GM12873 (cell line): ENCODE measurements around the gene ZSCAN22.

Experiments
- CTCF ChIP-seq: IDR thresholded peaks from 2 replicates; pipeline ENCODE4 v1.5.1; 2012; ENCODE audit warnings: low read depth, mild to moderate bottlenecking, moderate library complexity, low read length, control low read depth; ENCODE audit not compliant: insufficient read depth; ENCODE audit errors: missing control alignments

ZSCAN22 gene

GRCh38 chr19:58382997-58383603, 56.3 kb downstream of the ZSCAN22 start:
- TF ChIP-seq CTCF, result no peak

- no peak for TF ChIP-seq CTCF
Observed at GRCh38 chr19:58385313-58385890, 58.6 kb downstream of the ZSCAN22 start.

- no peak for TF ChIP-seq CTCF
Observed at GRCh38 chr19:58385891-58386575, 59.2 kb downstream of the ZSCAN22 start.

- TF ChIP-seq CTCF, result no peak
Observed at GRCh38 chr19:58386576-58387337, 60.0 kb downstream of the ZSCAN22 start, which contains the start of gene RPS5. RPS5 (plus strand) TSS chr19:58387269; CDS start chr19:58388138, 869 bp downstream.

GRCh38 chr19:58387338-58388174, 60.8 kb downstream of the ZSCAN22 start:
- no peak for TF ChIP-seq CTCF

- TF ChIP-seq CTCF, result no peak
Observed at GRCh38 chr19:58388175-58388526, 61.4 kb downstream of the ZSCAN22 start.
